Osteocyte (in vitro differentiated cells): Measurements from ENCODE around the gene IGFBPL1. TPM values are rescaled to one million over a fixed set of nuclear protein-coding genes. Genes with fewer than 3 reads are reported as not detected.

ENCODE experiments used
- DNase-seq: peaks from one replicate; pipeline ENCODE4 v3.0.0; 2021; ENCODE audit warnings: mixed read lengths; ENCODE audit not compliant: unreplicated experiment; ENCODE audit errors: extremely low spot score
- H3K27ac Mint-ChIP-seq: one replicate; pipeline ENCODE4 v1.8.0; 2021; ENCODE audit warnings: mild to moderate bottlenecking, mixed read lengths; ENCODE audit not compliant: unreplicated experiment
- H3K27me3 Mint-ChIP-seq: one replicate; pipeline ENCODE4 v1.8.0; 2021; ENCODE audit warnings: mixed read lengths; ENCODE audit not compliant: unreplicated experiment
- H3K36me3 Mint-ChIP-seq: one replicate; pipeline ENCODE4 v1.8.0; 2021; ENCODE audit warnings: mixed read lengths; ENCODE audit not compliant: unreplicated experiment
- H3K4me1 Mint-ChIP-seq: one replicate; pipeline ENCODE4 v1.8.0; 2021; ENCODE audit warnings: mixed read lengths; ENCODE audit not compliant: unreplicated experiment
- H3K4me3 Mint-ChIP-seq: one replicate; pipeline ENCODE4 v1.8.0; 2021; ENCODE audit warnings: mild to moderate bottlenecking, moderate library complexity, mixed read lengths; ENCODE audit not compliant: unreplicated experiment
- H3K9me3 Mint-ChIP-seq: one replicate; pipeline ENCODE4 v1.8.0; 2021; ENCODE audit warnings: mixed read lengths; ENCODE audit not compliant: unreplicated experiment
- CTCF ChIP-seq: fragments of 200-600 bp; sonication (generic); IDR thresholded peaks from 2 replicates; pipeline ENCODE4 v1.5.0; 2021; ENCODE audit warnings: antibody characterized with exemption, mild to moderate bottlenecking, moderate library complexity
- total RNA-seq: library from RNA; stranded (reverse); gene quantifications from 2 replicates; pipeline ENCODE4 v1.2.1, GENCODE V29; 2021

IGFBPL1 gene
- total RNA-seq, 1 donor from 2014 or later = 2.8 TPM

- Mint-ChIP-seq H3K4me1 (peaks cover 62% of the 10 kb centered on the region), H3K36me3 (no peaks in the 10 kb centered on the region), H3K27ac (peak overlapping the region; percentile 51), H3K4me3 (no peak overlapping the region), H3K27me3 (peaks cover 2% of the 10 kb centered on the region), H3K9me3 (no peaks in the 10 kb centered on the region)
- no peak for DNase-seq
- TF ChIP-seq CTCF = no peak
Observed at GRCh38 chr9:38361473-38361850, 62.8 kb downstream of the IGFBPL1 start.

- peaks cover 62% of the 10 kb centered on the region for H3K4me1 Mint-ChIP-seq
- H3K27me3 Mint-ChIP-seq = peaks cover 2% of the 10 kb centered on the region
- H3K9me3 Mint-ChIP-seq = no peaks in the 10 kb centered on the region
- peak overlapping the region; percentile 51 for H3K27ac Mint-ChIP-seq
- no peak for TF ChIP-seq CTCF
- DNase-seq = no peak
- no peak overlapping the region for H3K4me3 Mint-ChIP-seq
- no peaks in the 10 kb centered on the region for H3K36me3 Mint-ChIP-seq
Observed at GRCh38 chr9:38360839-38361472, 63.3 kb downstream of the IGFBPL1 start.

- no peak for DNase-seq
- Mint-ChIP-seq H3K4me1 (peaks cover 62% of the 10 kb centered on the region), H3K27ac (peak overlapping the region; percentile 51), H3K9me3 (no peaks in the 10 kb centered on the region), H3K36me3 (no peaks in the 10 kb centered on the region), H3K4me3 (no peak overlapping the region), H3K27me3 (no peaks in the 10 kb centered on the region)
- TF ChIP-seq CTCF = no peak
Observed at GRCh38 chr9:38359689-38360385, 64.4 kb downstream of the IGFBPL1 start.

GRCh38 chr9:38359297-38359653 is 65.0 kb downstream of the IGFBPL1 start:
- H3K36me3 Mint-ChIP-seq = no peaks in the 10 kb centered on the region
- H3K27ac Mint-ChIP-seq = peak overlapping the region; percentile 51
- H3K9me3 Mint-ChIP-seq = no peaks in the 10 kb centered on the region
- peaks cover 62% of the 10 kb centered on the region for H3K4me1 Mint-ChIP-seq
- no peaks in the 10 kb centered on the region for H3K27me3 Mint-ChIP-seq
- TF ChIP-seq CTCF = no peak
- DNase-seq = no peak
- no peak overlapping the region for H3K4me3 Mint-ChIP-seq

- no peaks in the 10 kb centered on the region for H3K9me3 Mint-ChIP-seq
- peaks cover 60% of the 10 kb centered on the region for H3K4me1 Mint-ChIP-seq
- H3K27me3 Mint-ChIP-seq = no peaks in the 10 kb centered on the region
- TF ChIP-seq CTCF = no peak
- H3K27ac Mint-ChIP-seq = peak overlapping the region; percentile 51
- no peaks in the 10 kb centered on the region for H3K36me3 Mint-ChIP-seq
- no peak for DNase-seq
- no peak overlapping the region for H3K4me3 Mint-ChIP-seq
Observed at GRCh38 chr9:38358390-38359296, 65.6 kb downstream of the IGFBPL1 start.
